Measurements from ENCODE around the gene COG6. TPM values are rescaled to one million over a fixed set of nuclear protein-coding genes. Genes with fewer than 3 reads are reported as not detected.

Gene COG6
- total and polyA plus RNA-seq, 2 of the 4 experiments (the other 2 are of a cell fraction): 22.8 to 37.5 TPM

DNA sequence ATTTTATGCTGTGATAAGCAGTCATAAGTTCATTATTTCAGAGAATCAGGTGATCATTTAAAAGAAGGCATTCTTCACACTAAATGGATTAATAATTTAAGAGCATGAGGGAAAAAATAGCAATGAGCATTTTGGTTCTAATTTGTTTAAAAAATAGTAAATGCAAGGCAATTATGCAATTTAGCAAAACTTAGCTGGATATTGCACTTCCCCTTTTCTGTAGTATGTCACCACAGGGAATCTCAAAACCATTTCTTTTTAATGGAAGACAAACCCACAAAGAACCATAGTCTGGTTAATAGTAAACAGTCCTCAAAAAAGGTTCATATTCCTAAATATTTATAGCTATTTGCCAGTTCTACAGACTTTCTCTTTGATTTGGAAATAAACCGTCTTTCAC lies 30.2 kb downstream of the COG6 start:
- BruUV-seq (replicated peaks): no TSS peak
- 0 out of 2 replicates have a peak, but pooled peaks cover 4% of the 10 kb centered on the region for H3K9me1 ChIP-seq (ENCODE audit: insufficient read depth, low read length)
- no peak overlapping the region for H3K4me3 ChIP-seq (ENCODE audit: insufficient read depth, low read depth, low read length)
- DNase-seq: no peak
- H3K9me3 ChIP-seq (ENCODE audit: control insufficient read depth, insufficient read depth, low read length): no peaks in the 10 kb centered on the region
- no peak for ATAC-seq (ENCODE audit: low read depth)
- H3K9ac ChIP-seq (ENCODE audit: low read depth, low read length): no peak overlapping the region
- H2AK5ac ChIP-seq (ENCODE audit: low read depth, low read length): no peak overlapping the region
- no peaks in the 10 kb centered on the region for H4K20me1 ChIP-seq (ENCODE audit: insufficient read depth, low read length)
- in situ Hi-C loops (cut with MboI; ENCODE audit: low sequenced_read_pairs): loop anchor here (25.0 kb wide), 1 partner anchor 1002 kb away; no protein-coding TSS in a partner anchor
- H2BK20ac ChIP-seq (ENCODE audit: low read depth, low read length): no peak overlapping the region
- no peak overlapping the region for H2BK15ac ChIP-seq (ENCODE audit: low read depth, low read length)
- POLR2A ChIA-PET (ENCODE audit: unreplicated experiment): no interaction called here
- peaks cover 6% of the 10 kb centered on the region; the same call in 1 of the 2 replicates for H3K36me3 ChIP-seq (ENCODE audit: control insufficient read depth, insufficient read depth, low read length)
- dilution Hi-C loops (cut with HindIII; ENCODE audit: low sequenced_read_pairs, unreplicated experiment): no loop called here
- no peak overlapping the region for H2BK120ac ChIP-seq (ENCODE audit: low read depth, low read length)
- H4K5ac ChIP-seq (ENCODE audit: low read depth, low read length): no peak overlapping the region
- H4K91ac ChIP-seq (ENCODE audit: insufficient read depth, low read depth, low read length): no peak overlapping the region
- H3K4me2 ChIP-seq (ENCODE audit: low read depth, low read length): no peak overlapping the region
- no peak overlapping the region for H3K56ac ChIP-seq (ENCODE audit: extremely low read depth, insufficient read depth, low read length)
- no peak overlapping the region for H2AK9ac ChIP-seq (replicated peaks; ENCODE audit: low read depth, low read length, poor library complexity)
- H2AFZ ChIP-seq (replicated peaks; ENCODE audit: low read length, poor library complexity): no peak overlapping the region
- no peak overlapping the region for H3K27ac ChIP-seq (ENCODE audit: insufficient read depth, low read length)
- H3K4ac ChIP-seq (ENCODE audit: low read depth, low read length): no peak overlapping the region
- H4K8ac ChIP-seq (ENCODE audit: low read depth in 2 of 2, low read length in 2 of 2): no peak overlapping the region
- no peak overlapping the region for H3K18ac ChIP-seq (ENCODE audit: low read depth, low read length)
- peaks cover 3% of the 10 kb centered on the region; the same call in 1 of the 2 replicates for H3K4me1 ChIP-seq (ENCODE audit: control insufficient read depth, insufficient read depth, low read length)
- H2BK5ac ChIP-seq (ENCODE audit: low read depth, low read length, poor library complexity, severe bottlenecking): no peak overlapping the region
- no peak overlapping the region for H3K23ac ChIP-seq (ENCODE audit: low read depth, low read length)
- no peak overlapping the region for H3K14ac ChIP-seq (replicated peaks; ENCODE audit: low read depth, low read length)
- TF ChIP-seq, protein P1, sequence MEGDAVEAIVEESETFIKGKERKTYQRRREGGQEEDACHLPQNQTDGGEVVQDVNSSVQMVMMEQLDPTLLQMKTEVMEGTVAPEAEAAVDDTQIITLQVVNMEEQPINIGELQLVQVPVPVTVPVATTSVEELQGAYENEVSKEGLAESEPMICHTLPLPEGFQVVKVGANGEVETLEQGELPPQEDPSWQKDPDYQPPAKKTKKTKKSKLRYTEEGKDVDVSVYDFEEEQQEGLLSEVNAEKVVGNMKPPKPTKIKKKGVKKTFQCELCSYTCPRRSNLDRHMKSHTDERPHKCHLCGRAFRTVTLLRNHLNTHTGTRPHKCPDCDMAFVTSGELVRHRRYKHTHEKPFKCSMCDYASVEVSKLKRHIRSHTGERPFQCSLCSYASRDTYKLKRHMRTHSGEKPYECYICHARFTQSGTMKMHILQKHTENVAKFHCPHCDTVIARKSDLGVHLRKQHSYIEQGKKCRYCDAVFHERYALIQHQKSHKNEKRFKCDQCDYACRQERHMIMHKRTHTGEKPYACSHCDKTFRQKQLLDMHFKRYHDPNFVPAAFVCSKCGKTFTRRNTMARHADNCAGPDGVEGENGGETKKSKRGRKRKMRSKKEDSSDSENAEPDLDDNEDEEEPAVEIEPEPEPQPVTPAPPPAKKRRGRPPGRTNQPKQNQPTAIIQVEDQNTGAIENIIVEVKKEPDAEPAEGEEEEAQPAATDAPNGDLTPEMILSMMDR (conservative IDR thresholded peaks at IDR 0.05; ENCODE audit: low read depth, low read length): no peak
- no peak for TF ChIP-seq CHD1 (IDR thresholded peaks at IDR 0.05; ENCODE audit: low read depth, low read length)
- TF ChIP-seq RCOR1 (IDR thresholded peaks at IDR 0.05; ENCODE audit: insufficient replicate concordance, low read length): no peak
- TF ChIP-seq RFX5 (IDR thresholded peaks at IDR 0.05; ENCODE audit: low read depth, low read length): no peak
- TF ChIP-seq CEBPB (IDR thresholded peaks at IDR 0.05; ENCODE audit: low read depth, low read length): no peak
- no peak for TF ChIP-seq RAD21 (IDR thresholded peaks at IDR 0.05; ENCODE audit: low read length)
- no peak for TF ChIP-seq SMC3 (IDR thresholded peaks at IDR 0.05; ENCODE audit: low read depth, low read length)
- TF ChIP-seq POLR2A (IDR thresholded peaks at IDR 0.05; ENCODE audit: low read depth, low read length): no peak
- CTCF ChIA-PET: interaction anchor here (1.6 kb wide), 1 partner anchor 257 kb away, joined by 5 read pairs; no protein-coding TSS in a partner anchor
- H3K79me1 ChIP-seq (ENCODE audit: low read depth in 1 of 2, low read length in 2 of 2): no peaks in the 10 kb centered on the region
- no CpG with 5 or more reads among the region's 1 CpG for WGBS, 2 experiments (ENCODE audit: extremely low coverage in 2 of 2, insufficient read length in 1 of 2)
- intact Hi-C loops (cut with micrococcal nuclease): loop anchor here (2.0 to 10.0 kb wide), 2 partner anchors 257 to 1089 kb away; partner anchors contain the start of gene MRPS31
- no peaks in the 10 kb centered on the region for H3K27me3 ChIP-seq (ENCODE audit: control insufficient read depth, insufficient read depth, low read length)

Measured in IMR-90 (cell line).